ENCODE measurements around the gene PPP4R2.
A peak's percentile ranks its signal among the peaks of the same experiment; 100 is the strongest.

PPP4R2 gene

GRCh38 chr3:73096169-73096568 lies 99.6 kb downstream of the PPP4R2 start:
- DNase-seq (ENCODE audit: insufficient read length, low spot score) (no peak), FAIRE-seq (no peak)
- no peak for TF ChIP-seq CTCF (IDR thresholded peaks at IDR 0.05; ENCODE audit: insufficient read depth, missing control alignments)

GRCh38 chr3:73098026-73098425 lies 101.4 kb downstream of the PPP4R2 start:
- TF ChIP-seq CTCF (IDR thresholded peaks at IDR 0.05; ENCODE audit: insufficient read depth, missing control alignments) = no peak
- DNase-seq (ENCODE audit: insufficient read length, low spot score) (no peak), FAIRE-seq (no peak)

GRCh38 chr3:73098873-73099272 lies 102.3 kb downstream of the PPP4R2 start:
- DNase-seq (ENCODE audit: insufficient read length, low spot score) (no peak), FAIRE-seq (no peak)
- no peak for TF ChIP-seq CTCF (IDR thresholded peaks at IDR 0.05; ENCODE audit: insufficient read depth, missing control alignments)

- peak; percentile 60 for FAIRE-seq
- peak; percentile 95 for TF ChIP-seq CTCF (IDR thresholded peaks at IDR 0.05; ENCODE audit: insufficient read depth, missing control alignments)
- peak; percentile 81 for DNase-seq (ENCODE audit: insufficient read length, low spot score)
Measured at GRCh38 chr3:73100741-73101559, 104.3 kb downstream of the PPP4R2 start.

- TF ChIP-seq CTCF (IDR thresholded peaks at IDR 0.05; ENCODE audit: insufficient read depth, missing control alignments) = no peak
- no peak for DNase-seq (ENCODE audit: insufficient read length, low spot score)
- FAIRE-seq = no peak
Measured at GRCh38 chr3:73101881-73102280, 105.3 kb downstream of the PPP4R2 start.

- FAIRE-seq = no peak
Measured at GRCh38 chr3:73107215-73107614, 110.6 kb downstream of the PPP4R2 start.

More at GRCh38 chr3:73107215-73107614, 110.6 kb downstream of the PPP4R2 start:
- no peak for TF ChIP-seq CTCF (IDR thresholded peaks at IDR 0.05; ENCODE audit: insufficient read depth, missing control alignments)
- no peak for DNase-seq (ENCODE audit: insufficient read length, low spot score)
